GM18951 (cell line): ENCODE measurements around the gene KCNQ1.

Experiments used
- POLR2A ChIP-seq: IDR thresholded peaks from 4 replicates; pipeline ENCODE4 v1.6.1; 2011; ENCODE audit warnings: mild to moderate bottlenecking; ENCODE audit not compliant: insufficient read length, insufficient read depth; ENCODE audit errors: extremely low read depth
- in situ Hi-C: fragments of 300-500 bp; cut with MboI; formaldehyde crosslinking; loops from one replicate; pipeline ENCODE4 v1.12.0; 2022; ENCODE audit warnings: low sequenced_read_pairs, mixed read lengths, inconsistent platforms; ENCODE audit not compliant: unreplicated experiment

Gene KCNQ1

GRCh38 chr11:2782769-2783168 is 338.0 kb downstream of the KCNQ1 start:
- no peak for TF ChIP-seq POLR2A
- in situ Hi-C loops: no loop called here

- no peak for TF ChIP-seq POLR2A
- in situ Hi-C loops: no loop called here
Observed at GRCh38 chr11:2783536-2784082, 338.8 kb downstream of the KCNQ1 start.

GRCh38 chr11:2787816-2788167 is 343.0 kb downstream of the KCNQ1 start:
- in situ Hi-C loops: no loop called here
- no peak for TF ChIP-seq POLR2A

GRCh38 chr11:2788168-2789071 is 343.6 kb downstream of the KCNQ1 start:
- TF ChIP-seq POLR2A: no peak
- in situ Hi-C loops: no loop called here

GRCh38 chr11:2789331-2789730 is 344.5 kb downstream of the KCNQ1 start:
- in situ Hi-C loops: no loop called here

GRCh38 chr11:2789791-2790567 is 345.2 kb downstream of the KCNQ1 start:
- in situ Hi-C loops: no loop called here
- TF ChIP-seq POLR2A: no peak

More at GRCh38 chr11:2789331-2789730, 344.5 kb downstream of the KCNQ1 start:
- no peak for TF ChIP-seq POLR2A

- in situ Hi-C loops: no loop called here
- no peak for TF ChIP-seq POLR2A
Observed at GRCh38 chr11:2790568-2790921, 345.7 kb downstream of the KCNQ1 start.

- no peak for TF ChIP-seq POLR2A
- in situ Hi-C loops: no loop called here
Observed at GRCh38 chr11:2791139-2791520, 346.3 kb downstream of the KCNQ1 start.

GRCh38 chr11:2791521-2792380 is 346.9 kb downstream of the KCNQ1 start:
- in situ Hi-C loops: no loop called here
- TF ChIP-seq POLR2A: no peak

GRCh38 chr11:2792381-2793250 is 347.8 kb downstream of the KCNQ1 start:
- no peak for TF ChIP-seq POLR2A
- in situ Hi-C loops: no loop called here

GRCh38 chr11:2793701-2794045 is 348.9 kb downstream of the KCNQ1 start:
- in situ Hi-C loops: no loop called here
- TF ChIP-seq POLR2A: no peak
